Tibial nerve (tissue), 4 donors: Measurements from ENCODE around the gene SCG5. TPM values are rescaled to one million over a fixed set of nuclear protein-coding genes. Genes with fewer than 3 reads are reported as not detected.

ENCODE experiments used
- DNase-seq, 2 donors: peaks; one replicate each; pipeline ENCODE4 v3.0.0-alpha.2; 2019; ENCODE audit warnings: low spot score in 2 of 2
- H3K27ac ChIP-seq, 4 donors: fragments of 200-600 bp; sonication (generic) in 3 of 4; one replicate each; pipeline ENCODE4 v1.5.1; 2017 to 2019; ENCODE audit warnings: mild to moderate bottlenecking in 1 of 4
- H3K27me3 ChIP-seq, 2 donors: fragments of 200-600 bp; sonication (generic) in 1 of 2; one replicate each; pipeline versions ENCODE4 v1.5.1 to v1.6.0; 2017 to 2019
- H3K36me3 ChIP-seq, 3 donors: fragments of 200-600 bp; sonication (generic); one replicate each; pipeline ENCODE4 v1.5.1; 2018 to 2019
- H3K4me1 ChIP-seq, 4 donors: fragments of 200-600 bp; sonication (generic) in 3 of 4; one replicate each; pipeline ENCODE4 v1.5.1; 2017 to 2019
- H3K4me3 ChIP-seq, 4 donors: fragments of 200-600 bp; sonication (generic) in 3 of 4; one replicate each; pipeline ENCODE4 v1.5.1; 2017 to 2019; ENCODE audit warnings: mild to moderate bottlenecking in 1 of 4, moderate library complexity in 1 of 4
- H3K9me3 ChIP-seq, 4 donors: fragments of 200-600 bp; sonication (generic) in 3 of 4; one replicate each; pipeline ENCODE4 v1.5.1; 2017 to 2019
- CTCF ChIP-seq, 5 experiments: fragments of 200-600 bp in 3 of 5; fragments of 450-650 bp in 2 of 5; sonication (generic) in 3 of 5; IDR thresholded peaks; one replicate each; pipeline ENCODE4 v1.5.1; 2016 to 2019; ENCODE audit warnings: antibody characterized with exemption in 5 of 5, mild to moderate bottlenecking in 3 of 5, moderate library complexity in 2 of 5
- EP300 ChIP-seq, 2 donors: sonication (generic); formaldehyde crosslinking; IDR thresholded peaks; one replicate each; pipeline ENCODE4 v1.6.1; 2017; ENCODE audit warnings: antibody characterized with exemption in 2 of 2, mild to moderate bottlenecking in 1 of 2
- POLR2A ChIP-seq, 2 donors: fragments of 450-650 bp; IDR thresholded peaks; one replicate each; pipeline ENCODE4 v1.6.1; 2017; ENCODE audit warnings: antibody characterized with exemption in 2 of 2, mild to moderate bottlenecking in 2 of 2, moderate library complexity in 2 of 2
- WGBS, 2 donors: methylation state at CpG; one replicate each; pipeline ENCODE4 v1.1.5; 2018; 5-methylcytosine and 5-hydroxymethylcytosine counted together
- total RNA-seq, 4 donors: library from RNA; depleted of rRNA; stranded (reverse); fragments of >200 nt; gene quantifications; one replicate each; pipeline ENCODE4 v1.1.0, GENCODE V29; 2016

Gene SCG5
- total RNA-seq, 4 donors from 2014 or later, result 0.44 to 0.90 TPM; not detected in 2

GRCh38 chr15:32679298-32679690 is 37.8 kb downstream of the SCG5 start:
- peaks cover 0 to 13% (median 4%) of the 10 kb centered on the region in 4 donors for H3K4me1 ChIP-seq
- no peaks in the 10 kb centered on the region for H3K27me3 ChIP-seq
- no peak overlapping the region for H3K27ac ChIP-seq
- no peak overlapping the region for H3K4me3 ChIP-seq
- TF ChIP-seq CTCF (IDR thresholded peaks at IDR 0.05) (no peak), POLR2A (IDR thresholded peaks at IDR 0.05) (no peak), EP300 (IDR thresholded peaks at IDR 0.05) (no peak)
- WGBS, 2 donors, result 95 to 97% methylated on average over 4 of the region's 4 CpGs
- no peak for DNase-seq
- no peaks in the 10 kb centered on the region for H3K9me3 ChIP-seq
- H3K36me3 ChIP-seq, result no peaks in the 10 kb centered on the region

GRCh38 chr15:32682569-32682968 is 41.1 kb downstream of the SCG5 start:
- Histone ChIP-seq H3K27me3 (no peaks in the 10 kb centered on the region), H3K36me3 (no peaks in the 10 kb centered on the region), H3K27ac (no peak overlapping the region), H3K9me3 (no peaks in the 10 kb centered on the region), H3K4me3 (no peak overlapping the region), H3K4me1 (peaks cover 0 to 13% (median 4%) of the 10 kb centered on the region in 4 donors)
- TF ChIP-seq CTCF (IDR thresholded peaks at IDR 0.05) (no peak), EP300 (IDR thresholded peaks at IDR 0.05) (peak in 1 of 2 donors; percentile 52)
- DNase-seq, result no peak
- WGBS, 2 donors, result 87 to 95% methylated on average over 3 of the region's 3 CpGs

- 83 to 98% methylated on average over 2 of the region's 2 CpGs for WGBS, 2 donors
- H3K27ac ChIP-seq, result no peak overlapping the region
- peaks cover 0 to 13% (median 4%) of the 10 kb centered on the region in 4 donors for H3K4me1 ChIP-seq
- no peak overlapping the region for H3K4me3 ChIP-seq
- H3K36me3 ChIP-seq, result no peaks in the 10 kb centered on the region
- no peaks in the 10 kb centered on the region for H3K27me3 ChIP-seq
- TF ChIP-seq EP300 (IDR thresholded peaks at IDR 0.05) (no peak), POLR2A (IDR thresholded peaks at IDR 0.05) (no peak), CTCF (IDR thresholded peaks at IDR 0.05) (no peak)
- DNase-seq, result no peak
- no peaks in the 10 kb centered on the region for H3K9me3 ChIP-seq
Measured at GRCh38 chr15:32682977-32683630, 41.6 kb downstream of the SCG5 start.

- Histone ChIP-seq H3K27me3 (no peaks in the 10 kb centered on the region), H3K4me1 (peaks cover 0 to 13% (median 4%) of the 10 kb centered on the region in 4 donors), H3K36me3 (no peaks in the 10 kb centered on the region), H3K4me3 (no peak overlapping the region), H3K9me3 (no peaks in the 10 kb centered on the region), H3K27ac (no peak overlapping the region)
- DNase-seq, result no peak
- no peak for TF ChIP-seq EP300 (IDR thresholded peaks at IDR 0.05)
- TF ChIP-seq POLR2A (IDR thresholded peaks at IDR 0.05), result no peak
- no peak for TF ChIP-seq CTCF (IDR thresholded peaks at IDR 0.05)
- WGBS, 2 donors, result 78 to 80% methylated on average over 8 of the region's 8 CpGs
Measured at GRCh38 chr15:32683906-32684584, 42.5 kb downstream of the SCG5 start.

GRCh38 chr15:32685576-32685975 is 44.1 kb downstream of the SCG5 start:
- WGBS, 2 donors, result 61 to 75% methylated on average over 1 of the region's 1 CpG
- H3K27ac ChIP-seq, result no peak overlapping the region

More at GRCh38 chr15:32685576-32685975, 44.1 kb downstream of the SCG5 start:
- Histone ChIP-seq H3K9me3 (no peaks in the 10 kb centered on the region), H3K4me3 (no peak overlapping the region), H3K27me3 (no peaks in the 10 kb centered on the region), H3K4me1 (peaks cover 0 to 13% (median 4%) of the 10 kb centered on the region in 4 donors), H3K36me3 (no peaks in the 10 kb centered on the region)
- TF ChIP-seq EP300 (IDR thresholded peaks at IDR 0.05) (no peak), CTCF (IDR thresholded peaks at IDR 0.05) (no peak), POLR2A (IDR thresholded peaks at IDR 0.05) (no peak)
- no peak for DNase-seq
